GM23338 (cell line): Measurements from ENCODE around the gene CPNE2. TPM values are rescaled to one million over a fixed set of nuclear protein-coding genes. Genes with fewer than 3 reads are reported as not detected.

Experiments used
- ATAC-seq: fragments of 200-7000 bp; cut with Tn5 transposase; 3 replicates; pipeline ENCODE4 v1.9.1; 2020
- DNase-seq: peaks from one replicate; pipeline ENCODE4 v3.0.0-alpha.2; 2015; ENCODE audit warnings: low spot score
- H2AFZ ChIP-seq: fragments of 200-600 bp; sonication (generic); 2 replicates; pipeline ENCODE4 v1.8.0; 2016; ENCODE audit warnings: antibody characterized with exemption, mild to moderate bottlenecking, moderate library complexity
- H3F3A ChIP-seq: fragments of 200-600 bp; sonication (generic); replicated peaks from 2 replicates; pipeline ENCODE4 v1.8.0; 2017; ENCODE audit warnings: antibody characterized with exemption, mixed run types, low read depth
- H3K27ac ChIP-seq: fragments of 200-600 bp; sonication (generic); 2 replicates; pipeline ENCODE4 v1.6.1; 2016; ENCODE audit warnings: low read depth
- H3K27me3 ChIP-seq: fragments of 200-600 bp; sonication (generic); 2 replicates; pipeline ENCODE4 v1.8.0; 2016; ENCODE audit warnings: mild to moderate bottlenecking, mixed run types, moderate library complexity; ENCODE audit not compliant: insufficient read depth
- H3K36me3 ChIP-seq: fragments of 200-600 bp; sonication (generic); 2 replicates; pipeline ENCODE4 v1.8.0; 2016; ENCODE audit warnings: mild to moderate bottlenecking; ENCODE audit not compliant: insufficient read depth
- H3K4me1 ChIP-seq: fragments of 200-600 bp; sonication (generic); 2 replicates; pipeline ENCODE4 v1.8.0; 2016; ENCODE audit warnings: mild to moderate bottlenecking, moderate library complexity; ENCODE audit not compliant: insufficient read depth
- H3K4me2 ChIP-seq: fragments of 200-600 bp; sonication (generic); 2 replicates; pipeline ENCODE4 v1.7.1; 2017; ENCODE audit warnings: mixed run types
- H3K4me3 ChIP-seq: fragments of 200-600 bp; sonication (generic); 2 replicates; pipeline ENCODE4 v1.6.1; 2016; ENCODE audit warnings: mixed run types
- H3K79me2 ChIP-seq: fragments of 200-600 bp; sonication (generic); replicated peaks from 2 replicates; pipeline ENCODE4 v1.8.0; 2017; ENCODE audit warnings: mild to moderate bottlenecking; ENCODE audit not compliant: insufficient read depth
- H3K9me2 ChIP-seq: fragments of 200-600 bp; sonication (generic); 2 replicates; pipeline ENCODE4 v1.8.0; 2017; ENCODE audit not compliant: insufficient read depth
- H4K20me1 ChIP-seq: fragments of 200-600 bp; sonication (generic); replicated peaks from 2 replicates; pipeline ENCODE4 v1.8.0; 2017; ENCODE audit warnings: mild to moderate bottlenecking; ENCODE audit not compliant: insufficient read depth
- H3K27ac Mint-ChIP-seq: 2 replicates; pipeline ENCODE4 v1.8.0; 2020; ENCODE audit warnings: inconsistent platforms, mild to moderate bottlenecking, moderate library complexity, mixed read lengths
- H3K27me3 Mint-ChIP-seq: 3 replicates; pipeline ENCODE4 v1.8.0; 2022; ENCODE audit warnings: low read depth, mild to moderate bottlenecking, moderate library complexity, mixed read lengths, inconsistent platforms; ENCODE audit not compliant: insufficient read depth, poor library complexity
- H3K36me3 Mint-ChIP-seq: 3 replicates; pipeline ENCODE4 v1.8.0; 2021; ENCODE audit warnings: low read depth, mild to moderate bottlenecking, inconsistent platforms, moderate library complexity, mixed read lengths
- H3K4me1 Mint-ChIP-seq: 3 replicates; pipeline ENCODE4 v1.8.0; 2020; ENCODE audit warnings: mild to moderate bottlenecking, inconsistent platforms, mixed read lengths
- H3K4me3 Mint-ChIP-seq: 3 replicates; pipeline ENCODE4 v1.8.0; 2021; ENCODE audit warnings: moderate library complexity, mild to moderate bottlenecking, inconsistent platforms, mixed read lengths
- H3K9me3 Mint-ChIP-seq: 3 replicates; pipeline ENCODE4 v1.8.0; 2020; ENCODE audit warnings: moderate library complexity, mild to moderate bottlenecking, inconsistent platforms, mixed read lengths
- EZH2phosphoT487 ChIP-seq: fragments of 200-600 bp; sonication (generic); IDR thresholded peaks from one replicate; pipeline ENCODE4 v1.8.1; 2018; ENCODE audit warnings: antibody characterized with exemption; ENCODE audit not compliant: unreplicated experiment
- JUNB ChIP-seq: IDR thresholded peaks from one replicate; pipeline ENCODE4 v1.6.1; 2016; ENCODE audit warnings: antibody characterized with exemption; ENCODE audit not compliant: unreplicated experiment
- NANOG ChIP-seq: IDR thresholded peaks from 2 replicates; pipeline ENCODE4 v1.6.1; 2016; ENCODE audit warnings: antibody characterized with exemption, borderline replicate concordance
- STAT1 ChIP-seq: IDR thresholded peaks from one replicate; pipeline ENCODE4 v1.6.1; 2016; ENCODE audit warnings: antibody characterized with exemption; ENCODE audit not compliant: unreplicated experiment
- ZNF462 ChIP-seq: fragments of 250-450 bp; sonication (Bioruptor Pico); IDR thresholded peaks from 2 replicates; pipeline ENCODE4 v1.5.0; 2020; ENCODE audit warnings: mild to moderate bottlenecking, moderate library complexity
- polyA plus RNA-seq: library from polyadenylated mRNA; unstranded; fragments of >200 nt; fragmentation: Nextera tagmentation; extraction: Ambion mirVana; gene quantifications from 2 replicates; pipeline ENCODE4 v1.2.1, GENCODE V29; 2016
- total RNA-seq: library from RNA; depleted of rRNA; stranded (reverse); fragments of >200 nt; shearing (Covaris generic); gene quantifications from 2 replicates; pipeline ENCODE4 v1.2.3, GENCODE V29; 2014

CPNE2 gene
- total and polyA plus RNA-seq, 2 experiments from 2014 or later = 7.1 to 11.3 TPM

GRCh38 chr16:57071831-57072582 lies 20.4 kb upstream of the CPNE2 start (continued):
- TF ChIP-seq ZNF462 = no peak
- TF ChIP-seq EZH2phosphoT487 = no peak
- no peak for TF ChIP-seq STAT1
- no peak for TF ChIP-seq NANOG

GRCh38 chr16:57072616-57073275 lies 19.6 kb upstream of the CPNE2 start:
- no peaks in the 10 kb centered on the region for H3K79me2 ChIP-seq
- no peak overlapping the region for H3K4me2 ChIP-seq
- Mint-ChIP-seq H3K4me1 (peaks cover 3% of the 10 kb centered on the region; the same call in 1 of the 3 replicates), H3K27ac (no peak overlapping the region), H3K36me3 (no peaks in the 10 kb centered on the region; the same call in 2 of the 3 replicates), H3K4me3 (no peak overlapping the region), H3K27me3 (peaks cover 7% of the 10 kb centered on the region), H3K9me3 (no peaks in the 10 kb centered on the region)
- DNase-seq (no peak), ATAC-seq (no peak)
- no peak overlapping the region for H3K27ac ChIP-seq
- H4K20me1 ChIP-seq = no peaks in the 10 kb centered on the region
- no peaks in the 10 kb centered on the region for H3K9me2 ChIP-seq
- no peak for TF ChIP-seq JUNB
- TF ChIP-seq EZH2phosphoT487 = no peak
- no peaks in the 10 kb centered on the region for H3K36me3 ChIP-seq
- no peak overlapping the region for H2AFZ ChIP-seq
- 0 out of 2 replicates have a peak, but pooled peaks cover 6% of the 10 kb centered on the region for H3K4me1 ChIP-seq
- no peak overlapping the region for H3K4me3 ChIP-seq
- no peaks in the 10 kb centered on the region for H3F3A ChIP-seq
- H3K27me3 ChIP-seq = no peaks in the 10 kb centered on the region
